OCI-LY1 (cell line): ENCODE measurements around the gene MORN5.

Source experiments
- EZH2 ChIP-seq: fragments of 200-600 bp; sonication (generic), shearing (Covaris generic); IDR thresholded peaks from 2 replicates; pipeline ENCODE4 v1.8.0; 2017; ENCODE audit warnings: borderline replicate concordance, mixed run types, mild to moderate bottlenecking, antibody characterized with exemption, low read length, moderate library complexity, mixed read lengths
- TF ChIP-seq, protein P1 (sequence below): fragments of 200-600 bp; sonication (generic), shearing (Covaris generic); IDR thresholded peaks from 2 replicates; pipeline ENCODE4 v1.5.1; 2017; ENCODE audit warnings: mild to moderate bottlenecking, antibody characterized with exemption, low read length, moderate library complexity, mixed read lengths

DNA sequence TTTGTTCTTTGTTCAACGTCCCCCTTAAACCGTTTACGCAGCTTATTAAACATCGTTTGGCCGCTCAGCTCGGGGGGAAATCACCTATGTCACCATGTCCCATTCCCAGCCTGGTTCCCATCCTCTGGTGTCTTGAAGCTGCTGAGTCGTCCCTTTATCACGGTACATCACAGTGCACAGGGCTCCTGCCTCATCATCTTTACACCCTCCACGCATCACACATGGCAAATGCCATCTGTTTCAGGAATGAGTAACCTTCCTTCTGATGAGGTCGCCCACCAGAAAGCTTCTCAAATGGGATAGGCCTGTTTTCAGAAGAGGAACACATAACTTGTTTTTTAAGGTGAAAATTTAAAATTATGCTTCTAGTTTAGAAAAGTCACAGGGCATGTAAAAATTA lies 77.0 kb downstream of the MORN5 start:
- TF ChIP-seq, protein P1, sequence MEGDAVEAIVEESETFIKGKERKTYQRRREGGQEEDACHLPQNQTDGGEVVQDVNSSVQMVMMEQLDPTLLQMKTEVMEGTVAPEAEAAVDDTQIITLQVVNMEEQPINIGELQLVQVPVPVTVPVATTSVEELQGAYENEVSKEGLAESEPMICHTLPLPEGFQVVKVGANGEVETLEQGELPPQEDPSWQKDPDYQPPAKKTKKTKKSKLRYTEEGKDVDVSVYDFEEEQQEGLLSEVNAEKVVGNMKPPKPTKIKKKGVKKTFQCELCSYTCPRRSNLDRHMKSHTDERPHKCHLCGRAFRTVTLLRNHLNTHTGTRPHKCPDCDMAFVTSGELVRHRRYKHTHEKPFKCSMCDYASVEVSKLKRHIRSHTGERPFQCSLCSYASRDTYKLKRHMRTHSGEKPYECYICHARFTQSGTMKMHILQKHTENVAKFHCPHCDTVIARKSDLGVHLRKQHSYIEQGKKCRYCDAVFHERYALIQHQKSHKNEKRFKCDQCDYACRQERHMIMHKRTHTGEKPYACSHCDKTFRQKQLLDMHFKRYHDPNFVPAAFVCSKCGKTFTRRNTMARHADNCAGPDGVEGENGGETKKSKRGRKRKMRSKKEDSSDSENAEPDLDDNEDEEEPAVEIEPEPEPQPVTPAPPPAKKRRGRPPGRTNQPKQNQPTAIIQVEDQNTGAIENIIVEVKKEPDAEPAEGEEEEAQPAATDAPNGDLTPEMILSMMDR: no peak
- no peak for TF ChIP-seq EZH2
